ENCODE data around the gene LAIR1. TPM values are rescaled to one million over a fixed set of nuclear protein-coding genes. Genes with fewer than 3 reads are reported as not detected.

The LAIR1 gene
- total RNA-seq, 1 donor from 2014 or later = 1.0 TPM

DNA sequence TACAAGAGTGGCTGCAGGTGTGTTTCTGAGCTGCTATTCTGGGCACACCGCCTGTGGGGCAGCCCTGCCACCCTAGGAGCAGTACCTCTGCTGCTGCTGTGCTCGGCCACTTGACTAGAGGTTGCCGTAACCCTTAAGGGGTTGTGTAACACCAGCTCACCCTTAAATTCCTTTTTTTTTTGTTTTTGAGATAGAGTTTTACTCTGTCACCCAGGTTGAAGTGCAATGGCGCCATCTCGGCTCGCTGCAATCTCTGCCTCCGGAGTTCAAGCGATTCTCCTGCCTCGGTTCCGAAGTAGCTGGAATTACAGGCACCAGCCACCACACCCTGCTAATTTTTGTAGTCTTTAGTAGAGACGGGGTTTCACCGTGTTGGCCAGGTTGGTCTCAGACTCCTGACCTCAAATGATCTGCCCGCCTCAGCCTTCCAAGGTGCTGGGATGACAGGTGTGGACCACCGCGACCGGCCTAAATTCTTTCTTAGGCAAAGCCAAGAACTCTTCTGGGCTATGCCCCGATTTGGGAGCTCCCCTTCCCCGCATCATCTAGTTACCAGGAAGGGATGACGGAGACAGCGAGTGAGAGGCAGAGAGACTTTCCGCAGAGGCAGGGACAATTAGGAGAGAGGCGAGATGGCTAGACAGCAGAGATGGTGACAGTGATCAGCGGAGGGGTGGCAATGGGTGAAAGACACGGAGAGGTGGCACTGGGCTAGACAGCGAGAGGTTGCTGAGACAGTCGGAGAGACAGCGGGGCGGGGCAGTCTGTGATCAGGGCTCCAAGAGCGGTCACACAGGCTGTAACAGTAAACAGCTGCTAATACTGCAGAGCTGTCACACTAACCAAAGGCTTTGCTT lies 47.4 kb downstream of the LAIR1 start:
- Histone ChIP-seq H3K4me3 (ENCODE audit: low read depth, low read length) (no peak overlapping the region), H3K27me3 (ENCODE audit: control insufficient read depth, insufficient read depth, low read length) (no peaks in the 10 kb centered on the region), H3K36me3 (ENCODE audit: control insufficient read depth, insufficient read depth, low read length) (no peaks in the 10 kb centered on the region)
- DNase-seq (ENCODE audit: low read depth) = no peak
- TF ChIP-seq, protein P1, sequence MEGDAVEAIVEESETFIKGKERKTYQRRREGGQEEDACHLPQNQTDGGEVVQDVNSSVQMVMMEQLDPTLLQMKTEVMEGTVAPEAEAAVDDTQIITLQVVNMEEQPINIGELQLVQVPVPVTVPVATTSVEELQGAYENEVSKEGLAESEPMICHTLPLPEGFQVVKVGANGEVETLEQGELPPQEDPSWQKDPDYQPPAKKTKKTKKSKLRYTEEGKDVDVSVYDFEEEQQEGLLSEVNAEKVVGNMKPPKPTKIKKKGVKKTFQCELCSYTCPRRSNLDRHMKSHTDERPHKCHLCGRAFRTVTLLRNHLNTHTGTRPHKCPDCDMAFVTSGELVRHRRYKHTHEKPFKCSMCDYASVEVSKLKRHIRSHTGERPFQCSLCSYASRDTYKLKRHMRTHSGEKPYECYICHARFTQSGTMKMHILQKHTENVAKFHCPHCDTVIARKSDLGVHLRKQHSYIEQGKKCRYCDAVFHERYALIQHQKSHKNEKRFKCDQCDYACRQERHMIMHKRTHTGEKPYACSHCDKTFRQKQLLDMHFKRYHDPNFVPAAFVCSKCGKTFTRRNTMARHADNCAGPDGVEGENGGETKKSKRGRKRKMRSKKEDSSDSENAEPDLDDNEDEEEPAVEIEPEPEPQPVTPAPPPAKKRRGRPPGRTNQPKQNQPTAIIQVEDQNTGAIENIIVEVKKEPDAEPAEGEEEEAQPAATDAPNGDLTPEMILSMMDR (IDR thresholded peaks at IDR 0.05; ENCODE audit: insufficient read depth, low read length, poor library complexity, severe bottlenecking) = no peak

DNA sequence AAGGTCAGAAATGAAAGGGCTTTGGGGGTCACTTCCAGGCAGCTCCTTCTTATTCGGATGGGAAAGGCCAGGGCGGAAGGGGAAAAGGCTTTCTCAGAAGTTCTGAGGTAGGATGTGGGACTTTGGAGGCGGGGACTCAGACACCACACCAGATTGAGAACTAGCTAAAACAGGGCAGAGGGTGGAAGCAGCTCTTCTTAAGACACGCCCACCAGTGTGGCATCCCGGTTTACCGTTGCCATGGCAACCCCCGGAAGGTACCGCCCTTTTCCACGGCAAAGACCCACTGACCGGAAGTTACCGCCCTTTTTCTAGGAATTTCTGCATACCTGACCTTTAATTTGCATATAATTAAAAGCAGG lies 48.0 kb downstream of the LAIR1 start:
- TF ChIP-seq, protein P1 (IDR thresholded peaks at IDR 0.05; ENCODE audit: insufficient read depth, low read length, poor library complexity, severe bottlenecking) = no peak
- no peak for DNase-seq (ENCODE audit: low read depth)
- H3K4me3 ChIP-seq (ENCODE audit: low read depth, low read length) = no peak overlapping the region
- H3K27me3 ChIP-seq (ENCODE audit: control insufficient read depth, insufficient read depth, low read length) = no peaks in the 10 kb centered on the region
- H3K36me3 ChIP-seq (ENCODE audit: control insufficient read depth, insufficient read depth, low read length) = no peaks in the 10 kb centered on the region

DNA sequence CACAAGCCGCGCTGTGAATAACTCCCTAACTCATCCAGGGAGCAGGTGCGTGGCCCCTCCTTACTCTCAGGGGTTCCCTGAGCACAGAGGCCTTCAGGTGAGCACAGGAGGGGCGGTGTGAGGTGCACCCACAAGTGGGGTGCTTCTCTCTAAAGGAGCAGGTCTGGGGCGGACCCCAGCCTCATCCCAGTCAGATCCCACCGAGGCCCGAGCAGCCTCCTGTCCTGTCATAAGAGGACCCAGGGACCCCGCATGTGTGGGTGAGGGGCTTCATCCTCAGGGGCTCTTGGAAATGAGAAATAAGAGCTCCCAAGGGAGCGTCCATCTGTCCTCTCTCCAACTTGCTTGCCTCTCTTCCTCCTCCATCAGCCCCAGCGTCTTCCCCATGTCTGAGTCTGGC lies 48.8 kb downstream of the LAIR1 start:
- H3K27me3 ChIP-seq (ENCODE audit: control insufficient read depth, insufficient read depth, low read length) = no peaks in the 10 kb centered on the region
- DNase-seq (ENCODE audit: low read depth) = no peak
- no peaks in the 10 kb centered on the region for H3K36me3 ChIP-seq (ENCODE audit: control insufficient read depth, insufficient read depth, low read length)

DNA sequence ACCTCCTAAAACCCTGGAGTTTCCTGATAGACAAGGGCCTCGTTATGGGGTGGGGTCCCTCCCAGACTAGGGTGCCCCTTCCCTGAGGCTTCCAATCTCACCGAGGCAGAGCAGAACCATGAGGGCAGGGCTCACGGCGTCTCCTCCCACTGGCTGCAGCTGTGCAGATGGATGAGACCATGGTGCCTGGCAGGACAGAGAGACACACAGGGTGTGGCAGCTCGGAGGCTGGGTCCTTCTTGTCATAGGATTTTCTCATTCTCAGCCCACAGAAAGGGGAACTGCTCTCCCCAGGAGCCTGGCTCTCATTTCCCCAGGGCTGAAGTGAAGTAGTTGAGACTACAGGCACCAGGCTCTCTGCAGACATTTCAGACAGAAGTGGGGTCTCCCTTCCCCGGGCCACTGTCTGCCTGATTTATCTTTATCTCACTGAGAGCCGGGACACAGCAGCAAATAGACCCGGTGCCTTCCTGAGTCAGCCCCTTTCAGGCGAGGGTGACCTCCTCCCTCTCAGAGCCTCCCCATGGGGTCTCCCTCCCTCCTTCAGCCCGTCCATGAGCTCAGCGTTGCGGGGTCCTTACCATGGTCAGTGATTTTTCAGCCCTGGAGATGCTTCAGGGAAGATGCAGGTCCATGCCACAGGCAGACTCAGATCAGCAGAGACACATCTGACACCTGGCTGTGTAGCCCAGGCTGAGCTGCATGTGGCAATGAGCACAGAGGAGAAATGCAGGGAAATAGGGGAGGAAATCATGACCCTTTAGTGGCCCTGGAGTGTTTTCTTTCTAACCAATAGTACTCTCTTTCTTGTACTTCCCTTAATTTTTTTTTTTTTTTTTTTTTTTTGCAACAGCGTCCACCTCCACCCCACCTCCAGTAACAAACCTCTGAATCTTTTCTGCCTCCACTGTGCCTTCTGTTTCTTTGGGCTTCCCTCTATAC lies 52.0 kb downstream of the LAIR1 start, which contains the start of gene LILRA5:
Gene LILRA5, minus strand, starts transcription at position 731 of the 942 bp plus-strand sequence. Its CDS starts 147 bp downstream, at position 584.
- H3K36me3 ChIP-seq (ENCODE audit: control insufficient read depth, insufficient read depth, low read length) = no peaks in the 10 kb centered on the region
- no peak within 1 kb of the TSS for H3K4me3 ChIP-seq (ENCODE audit: low read depth, low read length)
- TF ChIP-seq, protein P1 (IDR thresholded peaks at IDR 0.05; ENCODE audit: insufficient read depth, low read length, poor library complexity, severe bottlenecking) = no peak
- DNase-seq (ENCODE audit: low read depth) = no peak
- no peaks in the 10 kb centered on the region for H3K27me3 ChIP-seq (ENCODE audit: control insufficient read depth, insufficient read depth, low read length)

More for the DNA sequence above, 48.8 kb downstream of the LAIR1 start:
- no peak overlapping the region for H3K4me3 ChIP-seq (ENCODE audit: low read depth, low read length)
- TF ChIP-seq, protein P1 (IDR thresholded peaks at IDR 0.05; ENCODE audit: insufficient read depth, low read length, poor library complexity, severe bottlenecking) = no peak

DNA sequence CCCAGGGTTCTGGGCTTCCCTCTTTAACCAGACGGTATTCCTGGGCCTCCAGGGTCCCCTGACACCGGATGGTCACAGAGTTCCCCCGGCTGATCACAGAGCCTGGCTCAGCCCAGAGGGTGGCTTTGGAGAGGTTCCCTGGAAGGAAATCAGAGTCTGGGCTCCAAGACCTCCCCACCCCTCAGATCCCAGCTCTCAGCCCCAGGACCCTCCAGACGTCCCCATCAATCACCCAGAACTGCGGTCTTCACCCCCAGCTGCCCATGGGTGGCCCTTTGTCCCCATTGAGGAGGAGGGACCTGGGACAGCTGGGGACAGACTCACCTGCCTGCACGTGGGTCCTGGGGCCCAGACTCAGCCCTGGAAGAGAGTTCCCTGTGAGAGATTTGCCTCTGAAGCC lies 52.7 kb downstream of the LAIR1 start:
- DNase-seq (ENCODE audit: low read depth) = no peak
- Histone ChIP-seq H3K36me3 (ENCODE audit: control insufficient read depth, insufficient read depth, low read length) (no peaks in the 10 kb centered on the region), H3K27me3 (ENCODE audit: control insufficient read depth, insufficient read depth, low read length) (no peaks in the 10 kb centered on the region), H3K4me3 (ENCODE audit: low read depth, low read length) (no peak overlapping the region)
- TF ChIP-seq, protein P1 (IDR thresholded peaks at IDR 0.05; ENCODE audit: insufficient read depth, low read length, poor library complexity, severe bottlenecking) = no peak
